GM18507 (cell line): ENCODE results near the gene PDSS2.
"Not testable (repeated sequence)": the region's sequence is repeated elsewhere in the genome, so short reads cannot be mapped to it uniquely, and the experiment has no call there.

Source experiments
- DNase-seq: peaks from one replicate; pipeline ENCODE4 v3.0.0; 2011; ENCODE audit warnings: low read depth; ENCODE audit not compliant: insufficient read length; ENCODE audit errors: extremely low spot score
- FAIRE-seq: peaks from 2 replicates; lab custom pipeline; 2011; peaks lifted over from hg19 to GRCh38; lab: Jason Lieb, UNC

Gene PDSS2

GRCh38 chr6:107205058-107205998 is 254.0 kb downstream of the PDSS2 start:
- FAIRE-seq (no peak), DNase-seq (no peak)

DNA sequence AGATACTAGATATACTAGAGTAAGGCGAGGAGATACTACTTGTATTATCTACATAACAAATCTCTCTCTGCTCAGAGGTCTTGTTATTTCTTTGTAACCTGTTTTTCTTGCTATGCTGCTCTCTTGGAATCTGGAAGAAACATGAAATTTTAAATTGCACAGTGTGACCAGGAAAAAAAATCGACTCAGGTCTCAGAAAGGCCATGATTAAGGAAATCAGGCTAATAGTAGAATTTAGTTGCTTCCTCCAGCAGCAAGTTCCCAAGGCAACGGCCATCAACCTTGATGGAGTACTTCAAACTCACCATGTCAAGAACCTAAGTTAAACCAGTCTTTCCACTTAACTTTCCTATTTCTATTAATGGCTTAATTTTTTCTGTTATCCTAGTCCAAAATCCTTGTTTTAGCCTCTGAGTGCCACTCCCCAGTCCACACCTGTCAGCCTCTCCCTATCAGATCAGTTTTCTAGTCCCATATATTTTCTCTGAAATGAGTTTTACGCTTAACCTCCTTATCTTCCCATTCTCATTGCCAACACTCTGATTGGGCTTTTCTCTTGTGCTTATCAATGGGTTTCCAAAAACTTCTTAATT is 256.4 kb downstream of the PDSS2 start:
- DNase-seq (no peak), FAIRE-seq (no peak)

DNA sequence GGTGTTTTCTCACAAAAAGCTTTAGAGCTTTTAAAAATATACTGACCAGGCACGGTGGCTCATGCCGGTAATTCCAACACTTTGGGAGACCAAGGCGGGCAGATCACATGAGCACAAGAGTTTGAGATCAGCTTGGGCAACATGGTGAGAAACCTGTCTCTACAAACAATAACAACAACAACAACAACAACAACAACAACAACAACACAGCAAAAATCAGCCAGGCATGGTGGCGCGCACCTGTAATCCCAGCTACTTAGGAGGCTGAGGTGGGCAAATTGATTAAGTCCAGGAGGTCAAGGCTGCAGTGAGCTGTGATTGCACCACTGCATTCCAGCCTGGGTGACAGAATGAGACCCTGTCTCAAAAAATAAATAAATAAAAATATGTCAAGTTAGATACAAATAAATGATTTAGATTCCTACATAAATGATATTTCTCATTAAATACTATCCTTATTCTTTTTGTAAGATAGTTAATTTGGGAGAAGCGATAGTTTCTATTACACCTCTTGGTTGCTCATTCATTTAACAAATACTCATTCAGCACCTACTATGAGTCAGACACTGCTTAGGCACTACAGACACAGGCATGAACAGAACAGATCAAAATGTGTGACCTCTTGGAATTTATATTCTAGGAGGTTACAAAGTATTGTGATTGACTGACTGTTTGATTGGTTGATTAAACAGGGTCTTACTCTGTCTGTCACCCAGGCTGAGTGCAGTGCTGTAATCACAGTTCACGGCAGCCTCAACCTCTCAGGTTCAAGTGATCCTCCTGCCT is 260.5 kb downstream of the PDSS2 start:
- no peak for FAIRE-seq
- DNase-seq = no peak

DNA sequence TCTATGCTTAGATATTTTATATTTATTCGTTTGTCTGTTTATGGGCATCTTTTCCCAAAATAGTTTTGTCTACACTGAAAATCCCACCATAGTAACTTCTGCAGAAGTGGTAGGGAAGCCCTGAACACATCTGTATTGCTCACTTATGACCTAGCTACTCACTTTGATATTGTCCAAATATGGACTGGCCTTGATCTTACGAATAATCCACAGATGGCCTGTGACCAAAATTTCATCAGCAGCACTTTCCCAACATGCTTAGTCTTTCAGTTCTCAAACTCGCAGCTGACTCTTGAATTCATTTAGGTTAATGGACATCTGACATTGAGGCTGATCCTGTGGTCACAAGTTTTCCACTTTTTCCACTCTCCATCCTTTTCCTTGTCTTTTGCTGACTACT is 263.2 kb downstream of the PDSS2 start:
- DNase-seq (no peak), FAIRE-seq (no peak)

- FAIRE-seq = not testable (repeated sequence)
Observed at GRCh38 chr6:107194723-107195122, 264.6 kb downstream of the PDSS2 start.

GRCh38 chr6:107192830-107193229 is 266.5 kb downstream of the PDSS2 start:
- DNase-seq = no peak
- no peak for FAIRE-seq

More at GRCh38 chr6:107194723-107195122, 264.6 kb downstream of the PDSS2 start:
- DNase-seq = not testable (repeated sequence)

DNA sequence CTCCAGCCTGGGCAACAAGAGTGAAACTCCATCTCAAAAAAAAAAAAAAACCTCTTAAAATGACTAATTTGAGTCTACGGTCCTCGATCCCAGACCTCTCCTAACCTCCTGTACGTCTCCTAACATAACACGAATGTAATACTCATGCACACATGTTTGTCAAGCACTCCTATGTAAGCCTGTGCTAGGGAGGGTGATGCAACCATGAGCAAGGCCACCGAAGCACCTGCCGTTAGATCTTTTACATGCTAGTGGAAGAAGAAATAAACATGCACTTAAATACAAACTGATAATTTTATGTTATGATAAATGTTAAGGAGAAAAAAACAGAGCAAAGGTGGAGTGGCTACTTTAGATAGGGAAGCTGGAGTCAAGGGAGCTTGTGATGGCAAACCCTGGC is 271.7 kb downstream of the PDSS2 start:
- FAIRE-seq (no peak), DNase-seq (no peak)

DNA sequence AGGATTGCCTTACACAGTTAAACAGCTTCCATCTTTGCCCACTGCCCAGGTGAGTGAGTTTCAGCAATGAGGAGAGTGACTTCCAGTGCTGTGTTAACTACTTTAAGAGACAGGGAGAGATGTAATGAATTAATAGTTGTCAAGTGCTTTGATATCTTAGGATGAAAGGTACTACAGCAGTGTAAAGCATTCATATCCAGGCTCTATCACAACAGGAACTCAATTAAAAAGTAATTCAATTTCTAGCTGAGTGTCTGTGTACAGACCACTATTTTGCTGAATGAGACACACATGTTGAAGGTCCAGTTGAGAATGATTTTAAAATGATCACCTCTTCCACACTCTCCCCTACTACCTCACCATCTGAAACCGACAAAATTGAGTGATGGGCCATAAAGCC is 273.3 kb downstream of the PDSS2 start:
- no peak for FAIRE-seq
- DNase-seq = no peak

- DNase-seq = no peak
- FAIRE-seq = no peak
Observed at GRCh38 chr6:107185391-107185970, 273.9 kb downstream of the PDSS2 start.

DNA sequence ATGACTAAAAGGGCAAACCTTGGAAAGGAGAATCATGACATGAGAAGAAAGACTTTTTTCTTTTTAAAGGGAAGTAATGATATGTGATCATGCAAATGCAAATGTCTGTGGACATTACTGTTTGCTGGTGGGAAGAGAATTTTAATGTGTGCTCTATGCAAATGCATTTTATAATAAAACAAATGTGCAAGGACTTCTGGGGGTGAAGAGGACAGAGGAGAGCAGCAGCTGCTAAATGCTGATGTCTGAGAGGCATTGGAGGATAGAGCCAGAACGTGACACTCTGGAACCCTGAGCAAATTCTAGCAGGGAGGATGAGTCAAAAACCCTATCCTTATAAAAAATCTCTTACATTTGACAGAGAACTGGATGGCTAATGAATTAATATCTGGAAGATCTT is 274.9 kb downstream of the PDSS2 start:
- DNase-seq (no peak), FAIRE-seq (no peak)

DNA sequence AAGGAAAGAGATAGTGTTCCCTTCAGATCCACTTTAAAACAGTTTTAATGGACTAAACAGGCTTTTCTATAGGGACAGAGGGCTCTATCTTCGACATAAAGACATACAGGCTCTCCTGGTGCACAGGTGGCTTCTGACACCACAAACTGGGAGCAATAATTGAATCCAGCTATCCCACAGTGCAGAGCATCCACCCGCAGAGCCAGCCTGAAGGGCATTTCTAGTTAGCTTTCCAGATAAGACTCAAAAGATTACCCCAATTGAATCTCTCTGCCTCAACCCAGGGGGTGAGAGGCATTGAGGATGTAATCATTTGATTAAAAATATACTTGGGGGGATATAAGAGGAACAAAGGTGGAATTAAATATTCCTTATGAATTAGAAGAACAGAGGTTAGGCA is 279.3 kb downstream of the PDSS2 start:
- FAIRE-seq (no peak), DNase-seq (no peak)

DNA sequence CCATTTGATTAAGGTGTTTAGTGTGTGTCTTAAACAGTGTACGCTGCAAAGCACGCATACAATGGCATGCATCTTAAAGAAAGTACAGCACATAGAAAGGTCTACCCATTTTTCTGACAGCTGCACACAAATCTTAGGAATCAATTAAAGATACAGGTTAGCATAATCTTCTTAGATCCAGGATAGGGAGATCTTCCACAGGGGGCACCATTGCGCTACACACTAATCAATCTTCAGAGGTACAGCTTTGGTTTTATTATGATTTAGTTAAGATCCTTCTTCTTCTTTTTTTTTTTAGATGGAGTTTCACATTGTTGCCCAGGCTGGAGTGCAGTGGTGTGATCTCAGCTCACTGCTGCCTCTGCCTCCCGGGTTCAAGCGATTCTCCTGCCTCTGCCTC is 280.4 kb downstream of the PDSS2 start:
- no peak for DNase-seq
- FAIRE-seq = no peak

GRCh38 chr6:107173779-107174178 is 285.6 kb downstream of the PDSS2 start:
- DNase-seq = no peak
- no peak for FAIRE-seq

DNA sequence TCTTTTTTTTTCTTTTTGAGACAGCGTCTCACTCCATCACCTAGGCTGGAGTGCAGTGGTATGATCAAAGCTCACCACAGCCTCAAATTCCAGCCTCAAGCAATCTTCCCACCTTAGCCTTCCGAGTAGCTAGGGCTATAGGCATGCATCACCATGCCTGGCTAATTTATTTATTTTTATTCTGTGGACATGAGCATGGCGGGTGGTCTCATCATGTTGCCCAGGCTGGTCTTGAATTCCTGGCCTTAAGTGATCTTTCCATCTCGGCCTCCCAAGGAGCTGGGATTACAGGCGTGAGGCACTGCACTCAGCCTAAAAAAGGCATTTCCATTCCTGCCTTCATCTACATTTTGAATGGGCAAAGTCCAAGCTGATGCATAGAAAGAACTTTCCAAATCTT is 287.9 kb downstream of the PDSS2 start:
- FAIRE-seq (no peak), DNase-seq (no peak)

DNA sequence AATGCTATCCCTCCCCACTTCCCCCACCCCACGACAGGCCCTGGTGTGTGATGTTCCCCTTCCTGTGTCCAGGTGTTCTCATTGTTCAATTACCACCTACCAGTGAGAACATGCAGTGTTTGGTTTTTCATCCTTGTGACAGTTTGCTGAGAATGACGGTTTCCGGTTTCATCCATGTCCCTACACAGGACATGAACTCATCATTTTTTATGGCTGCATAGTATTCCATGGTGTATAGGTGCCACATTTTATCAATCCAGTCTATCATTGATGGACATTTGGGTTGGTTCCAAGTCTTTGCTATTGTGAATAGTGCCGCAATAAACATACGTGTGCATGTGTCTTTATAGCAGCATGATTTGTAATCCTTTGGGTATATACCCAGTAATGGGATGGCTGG is 295.1 kb downstream of the PDSS2 start:
- DNase-seq, FAIRE-seq: not testable (repeated sequence)

DNA sequence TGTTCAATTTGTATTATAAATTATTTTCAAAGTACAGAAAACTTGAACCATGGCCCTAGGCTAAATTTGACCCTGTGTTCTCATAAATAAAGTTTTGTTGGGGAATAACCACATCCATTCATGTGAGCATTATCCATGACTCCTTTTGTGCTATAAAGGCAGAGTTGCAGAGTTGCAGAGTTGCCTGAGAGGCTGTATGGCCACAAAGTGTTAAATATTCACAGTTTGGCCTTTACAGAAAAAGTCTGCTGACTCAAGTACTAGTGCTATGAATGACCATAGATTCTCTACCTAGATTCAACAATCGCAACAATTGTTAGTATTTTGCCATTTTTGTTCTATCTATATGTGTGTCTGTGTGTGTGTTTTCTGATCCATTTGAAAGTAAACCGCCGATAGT is 297.8 kb downstream of the PDSS2 start:
- FAIRE-seq = no peak

GRCh38 chr6:107156617-107157016 is 302.7 kb downstream of the PDSS2 start:
- DNase-seq = no peak
- no peak for FAIRE-seq

More for the DNA sequence above, 297.8 kb downstream of the PDSS2 start:
- no peak for DNase-seq

DNA sequence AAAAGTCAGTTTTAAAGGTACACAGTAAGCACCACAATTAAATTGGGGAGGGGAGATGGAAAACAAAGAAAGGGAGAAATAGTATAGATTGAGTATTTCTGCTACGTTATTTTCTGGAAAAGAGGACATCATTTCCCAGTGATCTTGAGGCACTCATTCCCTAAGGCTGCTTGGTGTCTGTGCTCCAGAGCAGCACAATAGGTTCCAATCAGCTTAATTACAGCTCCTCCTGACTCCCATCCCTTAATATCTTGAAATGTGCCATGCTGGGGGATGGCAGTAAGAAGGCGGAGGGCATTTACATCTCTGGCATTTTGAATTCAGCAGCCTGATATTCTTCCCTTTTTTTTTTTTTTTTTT is 304.6 kb downstream of the PDSS2 start:
- FAIRE-seq = no peak
- DNase-seq = no peak

DNA sequence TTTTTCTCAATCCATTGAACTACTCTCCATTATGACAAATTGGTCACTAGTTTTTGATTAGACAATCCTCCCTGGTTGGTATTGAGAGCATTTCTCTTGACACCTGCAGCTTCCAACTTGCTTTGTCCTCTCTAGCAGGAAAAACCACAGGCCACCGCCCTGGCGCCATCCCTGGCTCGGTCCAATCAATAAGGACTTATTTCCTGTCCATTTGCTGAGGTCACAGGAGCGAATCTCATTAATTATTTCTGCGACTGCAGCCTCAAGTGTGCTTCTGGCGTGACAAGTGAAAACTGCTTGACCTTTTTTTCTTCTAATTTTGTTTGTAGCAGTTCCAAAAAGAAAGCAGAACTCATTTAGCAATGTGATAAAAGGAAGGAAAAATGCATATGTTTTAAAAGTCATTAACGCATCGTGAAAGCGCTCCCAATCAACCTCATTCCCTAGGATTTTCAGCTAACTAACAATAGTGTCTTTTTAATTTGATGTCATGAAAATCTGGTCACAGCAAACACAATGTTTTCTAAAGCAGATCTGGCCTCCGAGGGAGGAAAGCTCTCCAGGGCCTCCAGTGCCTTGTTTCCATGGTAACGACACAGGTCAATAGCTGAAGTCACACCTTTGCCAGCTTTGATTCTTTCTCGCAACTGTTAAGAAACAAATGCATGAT is 305.1 kb downstream of the PDSS2 start:
- FAIRE-seq = no peak
- DNase-seq = no peak
